Smooth muscle cell (in vitro differentiated cells): ENCODE results near the gene PHF23. TPM values are rescaled to one million over a fixed set of nuclear protein-coding genes. Genes with fewer than 3 reads are reported as not detected.

ENCODE experiments used
- DNase-seq: peaks from one replicate; lab custom pipeline; 2025; ENCODE audit not compliant: unreplicated experiment; lab: John Stamatoyannopoulos, UW
- H2AFZ ChIP-seq: fragments of 200-600 bp; sonication (generic); 2 replicates; pipeline ENCODE4 v1.6.0; 2016; ENCODE audit warnings: antibody characterized with exemption, low read depth, mild to moderate bottlenecking
- H3F3A ChIP-seq: fragments of 200-600 bp; sonication (generic); 2 replicates; pipeline ENCODE4 v1.6.0; 2017; ENCODE audit warnings: antibody characterized with exemption, low read depth
- H3K27ac ChIP-seq: fragments of 200-600 bp; sonication (generic); 2 replicates; pipeline ENCODE4 v1.5.1; 2016; ENCODE audit warnings: low read depth, mild to moderate bottlenecking
- H3K27me3 ChIP-seq: fragments of 200-600 bp; sonication (generic); 2 replicates; pipeline ENCODE4 v1.6.1; 2016; ENCODE audit warnings: low read depth, mild to moderate bottlenecking
- H3K36me3 ChIP-seq: fragments of 200-600 bp; sonication (generic); 2 replicates; pipeline ENCODE4 v1.5.1; 2016; ENCODE audit warnings: low read depth
- H3K4me1 ChIP-seq: fragments of 200-600 bp; sonication (generic); 2 replicates; pipeline ENCODE4 v1.5.1; 2016; ENCODE audit warnings: low read depth
- H3K4me2 ChIP-seq: fragments of 200-600 bp; sonication (generic); 2 replicates; pipeline ENCODE4 v1.6.0; 2016; ENCODE audit warnings: mild to moderate bottlenecking
- H3K4me3 ChIP-seq: fragments of 200-600 bp; sonication (generic); 2 replicates; pipeline ENCODE4 v1.5.1; 2016; ENCODE audit warnings: mild to moderate bottlenecking
- H3K79me2 ChIP-seq: fragments of 200-600 bp; sonication (generic); 2 replicates; pipeline ENCODE4 v1.6.0; 2016; ENCODE audit warnings: low read depth, mild to moderate bottlenecking
- H3K9ac ChIP-seq: fragments of 200-600 bp; sonication (generic); 2 replicates; pipeline ENCODE4 v1.6.0; 2016; ENCODE audit warnings: low read depth
- H3K9me3 ChIP-seq: fragments of 200-600 bp; sonication (generic); replicated peaks from 2 replicates; pipeline ENCODE4 v1.5.1; 2016; ENCODE audit warnings: low read depth
- H4K20me1 ChIP-seq: fragments of 200-600 bp; sonication (generic); 2 replicates; pipeline ENCODE4 v1.6.0; 2016; ENCODE audit warnings: low read depth
- CTCF ChIP-seq: fragments of 200-600 bp; sonication (generic); IDR thresholded peaks from 2 replicates; pipeline ENCODE4 v1.5.1; 2017; ENCODE audit warnings: borderline replicate concordance, mild to moderate bottlenecking, antibody characterized with exemption; ENCODE audit not compliant: insufficient read depth, poor library complexity, severe bottlenecking
- WGBS: methylation state at CpG from one replicate; pipeline ENCODE4 v1.1.7; 2016; ENCODE audit warnings: low lambda C conversion rate; 5-methylcytosine and 5-hydroxymethylcytosine counted together
- polyA plus RNA-seq: library from polyadenylated mRNA; unstranded; fragments of >200 nt; fragmentation: Nextera tagmentation; extraction: Ambion mirVana; gene quantifications from 2 replicates; pipeline ENCODE4 v1.2.1, GENCODE V29; 2016
- total RNA-seq: library from RNA; depleted of rRNA; stranded (reverse); fragments of >200 nt; gene quantifications from 2 replicates; pipeline ENCODE4 v1.2.3, GENCODE V29; 2014

Gene PHF23
- total and polyA plus RNA-seq, 2 experiments from 2014 or later, result 33.8 to 48.5 TPM

- no peaks in the 10 kb centered on the region for H3K4me1 ChIP-seq
- H4K20me1 ChIP-seq, result no peaks in the 10 kb centered on the region
- H3F3A ChIP-seq, result no peaks in the 10 kb centered on the region
- no peak overlapping the region for H3K27ac ChIP-seq
- TF ChIP-seq CTCF, result no peak
- no peaks in the 10 kb centered on the region for H3K27me3 ChIP-seq
- WGBS, result over 99% methylated on average over 12 of the region's 12 CpGs
- H3K4me3 ChIP-seq, result no peak overlapping the region
- H3K4me2 ChIP-seq, result no peak overlapping the region
- H3K79me2 ChIP-seq, result no peaks in the 10 kb centered on the region
- no peak overlapping the region for H3K9ac ChIP-seq
- DNase-seq, result no peak
- no peaks in the 10 kb centered on the region for H3K36me3 ChIP-seq
- H2AFZ ChIP-seq, result no peak overlapping the region
- no peaks in the 10 kb centered on the region for H3K9me3 ChIP-seq
Measured at GRCh38 chr17:7195971-7196370, 43.3 kb downstream of the PHF23 start.

GRCh38 chr17:7192271-7192937 is 46.9 kb downstream of the PHF23 start:
- DNase-seq, result no peak
- Histone ChIP-seq H3K36me3 (no peaks in the 10 kb centered on the region), H2AFZ (no peak overlapping the region), H4K20me1 (no peaks in the 10 kb centered on the region), H3K27ac (no peak overlapping the region), H3K9ac (no peak overlapping the region), H3K4me2 (no peak overlapping the region), H3F3A (no peaks in the 10 kb centered on the region), H3K79me2 (no peaks in the 10 kb centered on the region), H3K27me3 (no peaks in the 10 kb centered on the region), H3K4me3 (no peak overlapping the region), H3K9me3 (no peaks in the 10 kb centered on the region), H3K4me1 (no peaks in the 10 kb centered on the region)
- WGBS, result 98% methylated on average over 7 of the region's 12 CpGs
- no peak for TF ChIP-seq CTCF

GRCh38 chr17:7191571-7192270 is 47.5 kb downstream of the PHF23 start:
- no peak overlapping the region for H3K27ac ChIP-seq
- H2AFZ ChIP-seq, result no peak overlapping the region
- H3K9ac ChIP-seq, result no peak overlapping the region
- H3K4me3 ChIP-seq, result no peak overlapping the region
- no peaks in the 10 kb centered on the region for H3K4me1 ChIP-seq
- DNase-seq, result no peak
- H3K36me3 ChIP-seq, result no peaks in the 10 kb centered on the region
- no peaks in the 10 kb centered on the region for H3K9me3 ChIP-seq
- TF ChIP-seq CTCF, result no peak
- WGBS, result 89% methylated on average over 26 of the region's 26 CpGs
- no peaks in the 10 kb centered on the region for H3K79me2 ChIP-seq
- no peaks in the 10 kb centered on the region for H4K20me1 ChIP-seq
- H3F3A ChIP-seq, result no peaks in the 10 kb centered on the region
- H3K4me2 ChIP-seq, result no peak overlapping the region
- H3K27me3 ChIP-seq, result no peaks in the 10 kb centered on the region
